ENCODE measurements around the gene ADPRH.
"Not testable (repeated sequence)": the region's sequence is repeated elsewhere in the genome, so short reads cannot be mapped to it uniquely, and the experiment has no call there.

The ADPRH gene

DNA sequence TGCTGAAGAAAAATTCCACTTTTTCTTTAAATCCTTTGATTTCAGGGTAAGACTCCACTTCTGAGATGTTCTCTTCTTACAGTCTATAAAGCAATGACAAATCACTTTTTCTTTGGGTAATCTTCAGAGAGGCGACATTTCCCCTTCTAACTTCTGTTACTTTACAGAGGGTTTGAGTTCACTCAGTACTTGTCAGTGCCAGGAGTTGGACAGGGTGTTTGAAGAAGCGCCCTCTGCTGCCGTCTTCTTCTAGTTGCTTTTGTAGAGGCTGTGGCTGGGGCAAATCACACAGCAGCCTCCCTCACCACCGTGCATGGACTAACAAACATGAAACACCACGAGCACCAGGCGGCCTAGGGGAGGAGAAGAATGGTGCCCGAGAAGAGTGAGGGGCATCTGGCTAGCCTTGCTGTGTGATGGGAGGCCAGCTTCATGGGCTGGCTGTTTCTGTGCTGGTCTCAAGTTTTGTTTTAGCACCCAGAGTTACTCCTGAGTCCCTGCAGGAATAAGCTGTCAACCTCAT lies 19.8 kb upstream of the ADPRH start, which contains the start of gene CD80:
Gene CD80 (minus strand): TSS at position 174 of the 523 bp plus-strand sequence. CDS start 1,886 bp downstream, outside the sequence.
- peak in 3 of 58 donors; percentile 0 to 10 (median 3) for DNase-seq

DNA sequence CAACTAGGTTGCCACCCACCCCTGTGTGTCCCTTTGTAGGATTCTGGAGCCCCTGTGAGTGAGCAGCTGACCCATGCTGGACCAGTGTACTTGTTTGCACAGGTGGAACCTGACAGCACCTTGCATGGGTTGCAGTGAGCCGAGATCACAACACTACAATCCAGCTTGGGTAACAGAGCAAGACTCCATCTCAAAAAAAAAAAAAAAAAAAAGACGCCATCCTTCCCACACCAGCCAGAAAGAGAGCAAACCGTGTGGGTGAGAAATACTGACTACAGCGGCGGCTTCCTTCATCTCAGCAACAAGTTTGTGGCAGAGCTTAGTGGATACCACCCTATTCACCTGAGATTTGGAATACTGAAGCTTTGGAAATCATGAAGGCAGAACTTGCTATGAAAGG lies 19.1 kb upstream of the ADPRH start:
- no peak for DNase-seq

GRCh38 chr3:119562307-119562961 lies 16.9 kb upstream of the ADPRH start:
- no peak for DNase-seq

GRCh38 chr3:119563334-119563733 lies 16.0 kb upstream of the ADPRH start:
- not testable (repeated sequence) for DNase-seq

DNA sequence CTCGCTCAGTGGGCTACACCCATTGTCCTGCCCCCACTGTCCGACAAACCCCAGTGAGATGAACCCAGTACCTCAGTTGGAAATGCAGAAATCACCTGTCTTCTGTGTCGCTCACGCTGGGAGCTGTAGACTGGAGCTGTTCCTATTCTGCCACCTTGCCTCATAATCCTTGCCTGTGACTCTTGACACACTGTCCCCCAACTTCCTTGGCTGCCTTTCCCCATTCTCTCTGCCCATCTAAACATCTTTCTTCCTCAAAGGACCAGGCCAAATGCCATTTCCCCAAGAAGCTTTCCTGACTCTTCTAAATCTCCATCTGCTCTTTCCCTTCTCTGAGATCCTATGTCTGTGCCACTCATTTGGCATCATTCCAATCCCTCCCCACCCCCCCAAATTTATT lies 10.1 kb upstream of the ADPRH start:
- DNase-seq, result no peak

DNA sequence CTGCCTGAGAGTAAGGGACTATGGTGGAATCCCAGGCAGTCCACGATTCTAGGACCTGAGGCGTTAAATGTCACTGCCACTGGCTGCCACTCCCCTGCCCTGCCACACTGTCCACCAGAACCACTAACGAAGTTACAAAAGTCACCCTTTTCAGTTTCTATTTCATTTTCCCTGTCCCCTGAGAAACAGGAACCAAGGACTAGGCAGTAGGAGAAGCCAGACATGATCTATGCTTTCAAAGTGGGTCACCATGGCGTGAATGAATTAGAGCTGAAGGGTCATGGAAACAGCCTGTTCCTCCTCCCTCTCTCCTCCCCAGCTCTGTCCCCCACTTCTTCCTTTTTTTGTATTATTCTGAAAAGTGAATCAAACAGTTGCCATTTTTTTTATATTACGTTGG lies 9.1 kb upstream of the ADPRH start:
- peak in 3 of 58 donors; percentile 10 to 50 (median 14) for DNase-seq

GRCh38 chr3:119571230-119571629 lies 8.1 kb upstream of the ADPRH start:
- no peak for DNase-seq

DNA sequence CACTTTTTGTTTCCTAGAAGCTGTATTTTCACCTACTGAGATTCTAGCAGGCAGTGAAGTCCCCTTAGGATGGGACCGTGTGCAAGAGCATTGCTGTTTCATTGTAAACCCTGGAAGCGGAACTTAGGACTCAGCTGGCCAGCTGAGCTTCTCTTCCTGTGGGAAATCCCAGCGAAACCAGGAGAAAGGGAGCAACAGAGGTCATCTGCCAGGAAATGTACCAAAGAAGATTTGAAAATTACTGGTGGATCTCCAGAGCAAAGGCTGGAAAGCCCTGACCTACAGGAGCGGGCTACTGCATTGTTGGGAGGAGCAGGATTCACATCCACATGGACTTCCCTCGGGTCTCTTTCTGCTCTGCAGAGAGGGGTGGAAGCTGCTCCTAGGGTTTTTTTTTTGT lies 7.6 kb upstream of the ADPRH start:
- DNase-seq, result no peak

GRCh38 chr3:119575507-119575906 lies 3.8 kb upstream of the ADPRH start:
- DNase-seq, result no peak

DNA sequence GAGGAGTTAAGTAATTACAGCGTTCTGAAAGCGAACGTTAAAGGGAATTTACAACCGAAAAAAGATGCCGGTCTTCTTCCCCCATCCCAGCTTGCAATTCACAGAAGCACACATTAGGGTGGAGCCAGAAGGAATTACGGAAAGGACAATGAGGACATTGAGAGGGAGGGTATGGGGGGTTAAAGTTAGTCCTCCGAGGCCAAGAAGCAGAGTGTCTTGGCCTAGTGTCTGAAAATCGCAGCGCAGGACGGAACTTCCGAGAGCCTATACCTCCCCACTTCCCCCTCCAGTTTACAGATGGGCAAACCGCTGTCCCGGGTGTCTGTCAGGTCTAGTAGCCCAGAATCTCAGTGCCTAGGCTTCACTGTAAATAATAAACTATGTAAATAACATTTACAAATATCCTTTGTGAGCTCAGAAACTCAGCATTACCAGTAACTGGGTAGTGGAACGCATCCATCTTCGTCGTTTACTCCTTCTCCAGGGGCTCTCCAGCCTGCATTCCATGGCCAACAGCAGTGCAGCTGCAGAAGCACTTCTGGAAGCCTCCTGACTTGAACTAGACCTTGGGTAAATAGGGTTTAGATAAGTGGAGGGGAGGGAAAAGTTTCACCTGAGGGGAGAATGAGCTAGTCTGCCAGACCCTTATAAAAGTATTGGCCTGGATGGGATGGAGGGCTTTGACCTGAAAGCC lies 922 bp downstream of the ADPRH start:
- peak in 2 of 58 donors; percentile 9 to 13 for DNase-seq

- DNase-seq, result no peak
Observed at GRCh38 chr3:119582178-119582577, 2.9 kb downstream of the ADPRH start.

- no peak for DNase-seq
Observed at GRCh38 chr3:119585208-119585607, 5.9 kb downstream of the ADPRH start.

GRCh38 chr3:119585856-119586570 lies 6.7 kb downstream of the ADPRH start:
- DNase-seq, result no peak

DNA sequence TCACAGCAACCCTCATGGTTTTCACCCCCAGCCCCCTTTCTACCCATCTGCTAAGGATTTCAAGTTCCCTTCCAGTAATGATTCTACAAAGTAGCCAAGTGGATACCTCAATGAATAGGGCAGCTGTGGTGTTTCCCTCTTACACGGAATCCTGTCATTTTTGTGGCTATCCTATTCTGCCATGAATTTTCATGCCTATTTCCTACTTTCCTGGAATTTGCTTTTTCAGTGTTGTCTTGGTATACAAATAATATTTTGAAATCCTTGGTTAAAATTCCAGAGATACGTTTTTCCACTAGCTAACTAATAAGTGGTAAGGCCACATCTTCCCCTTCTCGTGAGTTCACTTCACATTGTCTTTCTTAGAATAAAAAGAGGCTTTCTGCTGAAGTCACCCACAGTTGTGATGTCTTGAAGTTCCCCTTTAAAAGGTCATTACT lies 7.5 kb downstream of the ADPRH start:
- no peak for DNase-seq

GRCh38 chr3:119588112-119588511 lies 8.8 kb downstream of the ADPRH start:
- peak in 5 of 58 donors; percentile 7 to 26 (median 10) for DNase-seq

- DNase-seq, result peak in 1 of 58 donors; percentile 11
Observed at GRCh38 chr3:119589102-119589773, 9.9 kb downstream of the ADPRH start.

DNA sequence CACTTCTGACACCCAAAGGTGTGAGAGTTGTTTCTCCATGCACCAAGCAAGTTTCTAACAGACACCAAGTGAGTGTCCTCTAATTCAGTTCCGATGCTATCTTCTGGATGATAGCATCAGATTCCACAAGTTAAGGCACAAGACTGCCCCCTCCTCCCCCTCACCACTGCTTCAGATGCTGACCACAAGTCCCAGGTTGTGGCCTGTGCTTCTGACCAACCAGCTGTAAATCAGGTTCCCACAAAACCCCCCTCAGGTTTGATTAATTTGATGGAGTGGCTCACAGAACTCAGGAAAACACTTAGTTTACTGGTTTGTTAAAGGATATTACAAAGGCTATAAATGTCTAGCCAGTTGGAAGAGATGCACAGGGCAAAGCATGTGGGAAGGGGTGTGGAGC lies 11.4 kb downstream of the ADPRH start:
- DNase-seq, result no peak

GRCh38 chr3:119592861-119593260 lies 13.6 kb downstream of the ADPRH start:
- no peak for DNase-seq

DNA sequence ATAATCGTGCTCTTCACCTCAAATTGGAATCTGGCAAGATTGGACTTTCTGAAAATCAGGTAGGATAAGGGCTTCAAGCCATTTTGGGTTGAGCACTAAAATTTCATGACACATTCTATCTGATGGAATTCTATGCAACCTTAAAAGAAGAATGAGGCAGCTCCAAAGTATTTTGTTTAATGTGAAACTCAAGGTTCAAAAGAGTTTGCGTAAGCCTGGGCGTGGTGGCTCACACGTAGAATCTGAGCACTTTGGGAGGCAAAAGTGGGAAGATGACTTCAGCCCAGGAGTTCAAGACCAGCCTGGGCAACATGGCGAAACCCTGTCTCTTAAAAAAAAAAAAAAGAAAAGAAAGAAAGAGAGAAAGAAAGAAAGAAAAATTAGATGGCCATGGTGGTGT lies 14.8 kb downstream of the ADPRH start:
- no peak for DNase-seq

- DNase-seq, result not testable (repeated sequence)
Observed at GRCh38 chr3:119594929-119595328, 15.6 kb downstream of the ADPRH start.

DNA sequence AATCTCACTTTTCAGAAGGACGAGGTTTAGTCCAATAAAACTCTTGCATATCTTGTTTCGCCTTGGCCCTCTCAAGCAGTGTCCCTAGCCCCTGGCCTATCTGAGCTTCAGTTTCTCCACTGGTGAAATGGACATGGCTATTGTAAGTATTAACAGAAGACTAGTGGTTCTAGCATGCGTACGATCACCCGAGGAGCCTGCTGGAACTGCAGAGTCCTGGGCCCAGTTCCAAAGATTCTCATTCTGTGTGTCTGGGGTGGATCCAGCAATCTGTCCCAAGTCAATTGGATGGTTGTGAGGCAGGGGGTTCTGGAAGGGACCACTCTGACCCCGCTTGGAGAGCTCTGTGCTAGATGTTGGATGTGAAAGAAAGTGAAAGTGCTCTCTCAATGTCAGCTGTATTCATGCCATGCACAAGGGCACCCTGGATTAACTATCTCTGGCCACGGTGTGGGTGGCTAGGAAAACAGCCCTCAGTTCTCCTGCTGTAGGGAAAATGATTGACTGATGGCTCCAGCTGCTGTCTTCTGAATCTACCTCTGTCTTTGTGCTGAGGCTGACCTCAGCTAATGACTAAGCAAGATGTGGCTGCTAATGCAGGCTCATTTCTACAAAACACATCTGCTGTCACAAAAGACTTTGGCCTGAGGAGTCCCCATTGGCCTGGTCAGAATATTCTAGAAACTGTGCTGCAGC lies 16.5 kb downstream of the ADPRH start:
- DNase-seq, result peak in 2 of 58 donors; percentile 7 to 34

Data from anterior cingulate cortex (tissue), 58 donors.